Measurements from ENCODE around the gene EGR4.
"Not testable (repeated sequence)": the region's sequence is repeated elsewhere in the genome, so short reads cannot be mapped to it uniquely, and the experiment has no call there.

Gene EGR4

DNA sequence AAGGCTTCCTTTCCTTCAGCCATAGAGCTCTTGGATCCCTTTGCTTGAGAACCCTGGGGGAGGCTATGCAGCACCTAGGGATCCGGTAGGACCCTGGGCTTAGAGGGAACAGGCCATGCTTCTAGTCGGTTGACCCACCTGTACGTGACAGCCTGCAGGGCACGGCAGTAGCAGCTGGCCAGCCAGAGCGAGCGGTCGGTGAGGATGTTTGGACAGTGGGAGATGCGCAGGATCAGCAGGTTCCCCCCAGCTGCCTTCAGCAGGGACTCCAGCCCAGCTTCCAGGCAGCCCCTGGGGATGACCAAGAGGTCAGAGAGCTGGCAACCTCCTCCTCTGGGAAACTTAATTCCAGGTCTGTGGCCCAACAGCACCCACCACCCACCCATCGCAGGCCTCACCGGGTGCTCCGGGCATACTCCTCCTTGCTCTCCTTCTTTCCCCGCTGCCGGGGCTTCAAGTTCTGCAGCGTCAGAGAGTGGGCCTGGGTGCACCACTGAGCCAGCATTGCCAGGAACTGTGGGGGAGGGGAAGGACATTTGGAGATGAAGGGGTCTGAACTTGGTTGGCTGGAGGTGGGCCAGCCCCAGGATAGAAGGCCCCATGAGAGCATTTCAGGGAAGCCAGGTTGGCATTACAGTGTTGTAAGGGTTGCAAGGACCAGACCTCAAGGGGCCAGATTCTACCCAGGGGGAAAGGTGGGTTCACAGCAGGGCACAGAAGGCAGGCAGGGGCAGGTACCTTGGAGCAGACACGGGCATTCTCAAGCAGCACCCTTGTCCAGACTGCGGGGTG lies 29.6 kb downstream of the EGR4 start:
- no peak for DNase-seq (ENCODE audit: low read depth in 2 of 2)

DNA sequence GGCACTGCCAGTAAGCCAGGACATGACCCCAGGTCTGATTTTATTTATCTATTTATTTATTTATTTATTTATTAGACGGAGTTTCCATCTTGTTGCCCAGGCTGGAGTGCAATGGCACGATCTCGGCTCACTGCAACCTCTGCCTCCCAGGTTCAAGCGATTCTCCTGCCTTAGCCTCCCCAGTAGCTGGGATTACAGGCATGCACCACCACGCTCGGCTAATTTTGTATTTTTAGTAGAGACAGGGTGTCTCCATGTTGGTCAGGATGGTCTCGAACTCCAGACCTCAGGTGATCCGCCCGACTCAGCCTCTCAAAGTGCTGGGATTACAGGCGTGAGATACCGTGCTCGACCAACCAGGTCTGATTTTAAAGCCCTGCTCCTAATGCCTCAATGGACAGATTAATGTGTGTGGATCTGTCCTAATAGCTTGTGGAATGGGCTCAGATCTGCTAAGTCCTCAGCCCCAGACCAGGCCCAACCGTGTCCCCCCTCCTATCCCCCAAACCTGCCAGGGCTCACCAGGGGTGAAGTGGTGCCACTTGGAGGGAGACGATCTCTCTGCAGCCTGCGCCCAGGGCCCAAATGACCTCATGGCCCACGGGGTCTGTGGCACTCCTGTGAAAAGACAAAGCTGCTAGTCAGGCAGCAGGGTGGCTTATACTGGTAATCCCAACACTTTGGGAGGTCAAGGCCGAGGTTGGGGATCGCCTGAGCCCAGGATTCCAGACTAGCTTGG lies 30.5 kb downstream of the EGR4 start:
- not testable (repeated sequence) for DNase-seq (ENCODE audit: low read depth in 2 of 2)

DNA sequence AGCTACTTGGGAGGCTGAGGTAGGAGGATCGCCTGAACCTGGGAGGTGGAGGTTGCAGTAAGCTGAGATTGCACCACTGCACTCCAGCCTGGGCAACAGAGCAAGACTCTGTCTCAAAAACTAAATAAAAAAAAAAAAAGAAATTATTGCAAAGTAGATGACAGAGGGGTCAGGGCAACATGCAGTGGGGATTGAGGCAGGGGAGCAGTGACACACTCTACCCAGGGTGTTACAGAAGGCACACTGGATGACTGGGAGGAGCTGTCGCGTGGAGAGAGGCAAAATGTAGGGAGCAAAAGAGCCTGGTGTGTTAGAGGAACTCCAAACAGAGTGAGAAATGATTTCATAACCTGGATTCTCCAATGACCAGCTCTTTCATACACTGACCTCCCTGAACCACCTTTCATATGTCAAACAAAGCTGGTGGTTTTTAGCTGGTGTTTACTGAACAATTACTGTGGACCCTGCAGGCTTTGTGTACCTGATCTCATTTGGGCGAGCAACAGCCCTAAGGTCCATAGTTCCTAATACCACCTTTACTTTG lies 31.2 kb downstream of the EGR4 start:
- DNase-seq (ENCODE audit: low read depth in 2 of 2) = no peak

DNA sequence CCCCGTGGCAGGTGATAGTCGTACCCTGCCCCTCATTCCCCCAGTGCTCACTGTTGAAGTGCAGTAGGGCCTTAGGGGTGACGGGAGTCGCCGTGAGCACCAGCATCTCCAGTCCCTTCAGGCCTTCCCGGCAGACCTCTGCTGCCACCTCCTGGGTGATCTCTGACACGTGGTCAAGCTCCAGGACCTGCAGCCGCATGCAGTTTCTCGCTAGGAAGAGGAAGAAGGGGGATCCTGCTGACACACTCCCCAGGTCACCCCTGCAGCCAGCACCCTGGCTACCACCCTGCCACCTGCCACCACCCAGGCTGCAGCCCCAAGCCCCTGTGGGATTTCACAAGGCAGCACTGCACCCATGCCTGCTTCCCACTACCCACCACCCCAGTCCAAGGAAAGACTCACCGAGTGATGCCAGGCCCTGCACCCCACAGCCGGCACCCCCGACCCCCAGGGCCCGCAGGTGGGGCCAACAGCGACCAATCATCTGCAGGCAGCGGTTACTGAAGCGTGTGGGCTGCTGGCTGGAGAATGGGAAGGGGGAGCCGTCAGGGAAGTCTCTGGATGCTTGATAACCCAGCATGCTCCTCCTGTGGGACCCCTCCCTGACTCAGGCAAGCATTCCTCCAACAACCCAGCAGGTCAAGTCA lies 32.9 kb downstream of the EGR4 start:
- no peak for DNase-seq (ENCODE audit: low read depth in 2 of 2)

DNA sequence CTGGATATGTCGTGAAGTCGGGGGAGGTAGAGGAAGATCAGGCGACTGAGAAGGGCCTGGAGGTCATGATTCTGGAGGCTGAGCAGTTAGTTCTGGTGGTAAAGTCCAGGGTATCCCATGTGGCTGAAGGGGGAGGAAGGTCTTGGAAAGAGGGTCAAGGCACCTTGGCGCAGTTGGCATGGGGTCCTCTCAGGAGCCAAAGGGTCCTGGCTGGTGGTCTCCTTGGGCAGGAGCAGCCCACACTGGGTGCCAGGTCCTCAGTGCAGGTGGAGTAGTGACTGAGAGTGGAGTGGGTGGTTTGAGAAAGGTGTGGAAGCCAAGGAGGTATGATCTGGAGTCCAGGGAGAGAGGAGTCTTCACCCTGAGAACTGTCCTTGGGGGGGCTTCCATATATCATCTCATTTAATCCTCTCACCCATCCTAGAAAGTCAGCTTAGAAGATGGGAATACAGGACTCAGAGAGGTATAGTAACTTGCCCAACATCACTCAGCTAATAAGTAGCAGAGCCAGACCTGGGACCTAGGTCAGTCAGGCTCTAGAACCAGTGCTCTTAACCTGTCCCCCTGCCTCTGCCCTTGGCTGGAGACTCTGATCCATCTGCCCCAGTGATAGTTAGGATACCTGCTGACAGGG lies 33.5 kb downstream of the EGR4 start:
- DNase-seq (ENCODE audit: low read depth in 2 of 2) = no peak

DNA sequence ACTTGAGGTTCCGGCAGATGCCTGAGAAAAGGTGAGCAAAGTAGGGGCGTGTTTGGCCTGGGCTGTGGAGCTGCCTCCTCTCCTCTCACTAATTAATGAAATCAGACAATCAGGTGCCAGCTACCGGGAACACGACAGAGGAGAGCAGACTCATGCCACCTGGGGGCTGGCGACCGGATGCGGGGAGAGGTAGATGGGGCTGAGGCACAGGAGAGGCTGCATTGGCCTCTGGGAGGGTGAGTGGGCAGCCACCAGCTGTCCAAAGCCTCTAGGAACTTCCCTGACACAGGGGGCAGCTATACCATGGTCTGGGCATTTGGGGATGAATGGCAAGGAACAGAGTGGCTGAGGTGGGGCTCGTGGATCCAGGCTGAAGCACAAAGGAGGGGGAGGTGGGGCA lies 34.1 kb downstream of the EGR4 start:
- DNase-seq (ENCODE audit: low read depth in 2 of 2) = no peak

DNA sequence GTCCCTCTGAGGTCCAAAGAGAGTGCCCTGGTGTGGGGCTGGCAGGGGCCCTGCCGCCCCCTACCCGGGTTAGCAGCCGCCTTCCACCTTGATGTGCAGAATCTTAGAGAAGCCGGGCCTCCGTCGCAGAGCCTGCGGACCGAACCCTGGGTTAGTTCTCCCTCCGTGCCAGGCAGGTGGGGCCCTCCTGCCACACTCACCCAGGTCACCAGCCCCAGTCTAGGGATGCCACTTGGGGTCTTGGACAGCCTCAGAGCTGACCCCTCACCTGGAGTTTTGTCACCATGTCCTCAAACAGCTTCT lies 34.5 kb downstream of the EGR4 start:
- no peak for DNase-seq (ENCODE audit: low read depth in 2 of 2)

DNA sequence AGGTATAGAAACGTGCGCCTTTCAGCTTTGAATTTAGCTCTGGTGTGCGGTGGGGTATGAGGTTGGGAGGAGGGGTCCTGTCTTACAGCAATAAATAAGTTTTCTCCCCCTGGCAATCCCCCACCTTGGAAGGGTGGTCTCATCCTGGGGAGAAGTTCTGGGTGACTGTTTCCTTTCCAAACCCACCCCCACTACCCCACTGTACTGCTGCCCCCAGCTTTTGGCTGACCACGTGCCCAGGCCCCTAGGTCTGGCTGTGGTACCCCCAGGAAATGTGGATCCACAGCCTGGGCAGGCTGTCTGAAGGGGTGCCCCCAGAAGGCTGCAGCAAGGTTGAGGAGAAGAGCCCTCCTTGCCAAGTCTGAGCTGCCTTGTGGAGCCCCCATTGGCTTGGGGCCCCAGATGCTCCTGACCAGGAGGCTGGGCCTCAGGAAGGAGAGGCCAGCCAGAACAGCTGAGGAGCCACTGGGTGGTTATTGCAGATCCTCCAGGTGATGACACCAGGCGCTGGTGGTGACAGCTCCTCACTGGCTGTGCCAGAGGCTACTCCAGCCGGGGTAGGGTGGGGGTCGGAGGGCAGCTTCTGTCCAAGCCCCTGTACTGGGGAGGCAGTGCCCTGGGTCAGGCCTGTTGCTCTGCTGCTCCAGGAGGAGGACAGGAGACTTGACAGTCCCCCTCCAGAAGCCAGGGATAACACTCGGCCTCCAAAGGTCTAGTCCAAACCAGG lies 35.0 kb downstream of the EGR4 start:
- DNase-seq (ENCODE audit: low read depth in 2 of 2) = no peak

DNA sequence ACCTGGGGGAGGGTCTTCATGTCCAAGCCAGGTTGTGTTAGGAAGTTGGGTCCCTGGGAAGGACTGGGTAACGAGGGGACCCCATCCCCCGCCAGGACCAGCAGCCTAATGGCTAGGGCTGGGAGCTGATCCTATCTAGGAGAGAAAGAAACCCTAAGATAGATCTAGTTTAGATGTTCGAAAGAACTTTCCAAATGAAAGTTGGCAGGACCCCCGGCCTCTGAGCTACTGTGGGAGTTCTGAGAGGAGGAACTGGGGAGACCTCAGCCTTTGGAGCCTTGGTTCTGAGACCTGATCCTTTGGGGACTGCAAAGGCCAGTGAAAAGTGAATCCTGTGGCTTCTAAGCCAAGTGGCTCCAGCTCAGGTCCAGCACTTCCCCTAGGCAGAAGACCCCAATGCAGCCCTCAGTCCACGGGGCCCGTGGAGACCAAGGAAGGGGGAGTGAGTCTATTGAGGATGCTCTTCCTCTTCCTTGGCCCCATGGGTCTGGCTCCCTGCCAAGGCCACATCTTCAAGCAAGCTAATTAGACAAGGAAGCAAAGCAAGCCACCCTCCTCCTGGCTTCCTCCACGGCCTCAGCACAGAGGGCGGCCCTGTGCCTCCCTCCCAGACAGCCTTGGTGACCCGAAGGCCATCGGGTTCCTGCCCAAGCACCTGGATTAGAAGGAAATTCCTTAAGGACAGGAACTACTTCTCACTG lies 35.8 kb downstream of the EGR4 start:
- no peak for DNase-seq (ENCODE audit: low read depth in 2 of 2)

DNA sequence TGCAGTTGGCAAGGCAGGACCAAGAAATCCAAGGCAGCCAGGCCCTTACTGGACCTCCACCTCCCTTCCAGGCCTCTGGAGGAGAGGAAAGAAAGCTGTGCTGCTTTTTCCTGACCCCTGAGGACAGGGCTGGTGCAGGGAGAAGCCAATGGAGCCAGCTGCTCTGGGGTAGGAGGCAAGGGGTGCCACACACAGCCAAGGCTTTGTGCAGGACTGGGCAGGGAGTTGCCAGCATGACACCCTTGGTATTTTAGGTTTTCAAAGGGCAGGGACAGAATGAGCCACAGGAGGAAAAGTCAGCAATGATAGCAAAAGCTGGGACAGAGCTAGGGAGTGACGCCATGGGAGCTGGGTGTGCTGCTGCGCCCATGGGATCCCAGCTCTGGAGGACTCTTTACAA lies 36.3 kb downstream of the EGR4 start:
- no peak for DNase-seq (ENCODE audit: low read depth in 2 of 2)

DNA sequence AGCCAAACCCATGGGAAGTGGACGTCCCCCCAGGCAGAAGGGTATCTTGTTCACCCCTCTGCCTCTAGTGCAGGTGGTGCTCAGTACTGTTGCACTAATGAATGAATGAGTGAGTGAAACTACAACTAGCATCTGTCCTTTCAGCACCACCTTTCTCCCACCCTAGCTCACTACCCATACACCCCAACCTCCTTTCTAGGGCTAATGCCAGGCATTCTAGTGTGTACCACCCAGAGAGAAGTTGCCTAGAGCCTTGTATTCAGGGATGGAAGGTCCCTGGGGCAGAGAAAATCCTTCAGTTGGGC lies 36.8 kb downstream of the EGR4 start:
- no peak for DNase-seq (ENCODE audit: low read depth in 2 of 2)

DNA sequence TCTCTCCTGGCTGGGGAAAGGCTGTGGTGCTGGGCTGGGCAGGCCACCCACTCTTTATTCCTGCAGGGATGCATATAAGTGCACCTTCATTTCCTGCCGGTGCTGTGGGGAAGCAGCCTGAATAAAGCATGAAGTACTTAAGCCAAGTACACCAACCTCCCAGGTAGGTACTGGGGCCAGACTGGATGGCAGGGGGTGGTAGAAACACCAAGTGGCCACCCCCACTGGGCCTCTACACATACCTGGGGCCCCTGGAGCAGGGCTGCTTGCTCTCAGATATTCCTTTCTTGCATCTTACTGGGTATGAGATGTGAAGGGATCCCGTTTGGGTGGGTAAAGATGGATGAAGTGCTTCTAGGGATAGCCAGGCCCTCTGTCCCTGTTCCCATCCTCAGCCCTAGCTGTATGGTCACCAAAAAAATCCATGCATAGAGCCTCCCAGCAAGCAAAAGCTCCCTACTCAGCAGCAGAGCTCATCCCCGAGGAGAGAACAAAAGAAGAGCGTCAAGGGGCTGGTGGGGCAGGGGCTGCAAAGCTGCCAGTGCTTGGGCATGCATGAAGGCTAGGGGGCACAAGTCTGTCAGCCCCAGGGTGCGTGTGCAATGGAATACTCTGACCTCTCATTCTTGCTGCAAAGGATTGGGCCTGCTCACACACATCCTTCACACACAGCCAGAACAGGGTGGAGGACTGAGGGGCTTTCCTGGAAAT lies 37.3 kb downstream of the EGR4 start:
- no peak for DNase-seq (ENCODE audit: low read depth in 2 of 2)

DNA sequence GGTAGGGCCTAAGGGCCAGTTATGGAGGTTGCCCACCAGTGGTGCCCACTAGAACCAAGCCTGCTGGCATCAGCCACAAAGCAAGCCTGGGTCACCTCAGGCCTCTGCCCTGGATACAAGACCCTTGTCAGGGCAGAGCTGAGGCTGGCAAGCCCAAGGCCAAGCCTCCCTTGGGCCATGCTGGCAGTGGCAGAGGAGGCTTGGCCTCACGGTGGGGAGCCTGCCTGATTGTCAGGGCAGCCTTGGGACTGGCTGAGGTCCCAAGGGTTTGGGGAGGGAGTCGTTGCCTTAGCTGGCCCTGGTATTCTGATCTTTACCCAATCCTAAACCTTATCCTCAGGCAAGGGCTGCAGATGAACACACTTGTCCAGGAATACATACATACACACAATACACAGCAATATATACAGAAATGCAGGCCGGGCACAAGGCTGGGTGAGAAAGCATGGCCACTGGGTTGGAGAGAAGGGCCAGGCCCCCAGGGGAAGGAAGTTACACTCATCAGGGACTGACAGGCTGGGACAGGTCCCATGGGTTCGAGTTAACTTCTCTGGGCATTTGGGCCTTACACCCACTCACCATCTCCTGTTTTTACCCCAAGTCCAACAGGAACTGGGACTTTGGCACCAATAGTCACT lies 38.2 kb downstream of the EGR4 start:
- no peak for DNase-seq (ENCODE audit: low read depth in 2 of 2)

DNA sequence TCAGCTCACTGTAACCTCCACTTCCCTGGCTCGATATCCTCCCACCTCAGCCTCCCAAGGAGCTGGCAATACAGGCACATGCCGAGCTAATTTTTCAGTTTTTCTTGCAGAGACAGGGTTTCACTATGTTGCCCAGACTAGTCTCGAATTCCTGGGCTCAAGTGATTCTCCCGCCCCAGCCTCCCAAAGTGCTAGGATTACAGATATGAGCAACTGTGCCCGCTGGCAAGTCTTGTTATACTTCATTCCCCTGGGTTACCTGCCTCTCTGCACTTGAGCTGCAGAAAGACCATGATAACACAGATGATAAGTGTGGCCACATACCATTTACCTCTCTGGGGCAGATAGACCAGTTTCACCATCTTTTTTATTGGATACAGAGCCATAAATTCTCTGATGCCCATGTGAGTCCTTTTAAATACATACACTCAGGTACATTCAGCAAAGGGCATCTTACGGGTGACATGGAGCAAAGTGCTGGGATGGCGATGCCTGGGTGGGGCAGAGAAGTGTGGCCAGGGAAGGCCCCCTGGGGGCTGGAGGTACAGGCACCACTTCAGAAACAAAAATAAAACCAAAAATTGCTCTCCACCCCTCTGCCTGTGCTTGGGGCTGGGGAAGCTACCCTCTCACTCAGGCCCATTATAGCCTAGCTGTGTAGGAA lies 38.9 kb downstream of the EGR4 start:
- DNase-seq (ENCODE audit: low read depth in 2 of 2) = no peak

DNA sequence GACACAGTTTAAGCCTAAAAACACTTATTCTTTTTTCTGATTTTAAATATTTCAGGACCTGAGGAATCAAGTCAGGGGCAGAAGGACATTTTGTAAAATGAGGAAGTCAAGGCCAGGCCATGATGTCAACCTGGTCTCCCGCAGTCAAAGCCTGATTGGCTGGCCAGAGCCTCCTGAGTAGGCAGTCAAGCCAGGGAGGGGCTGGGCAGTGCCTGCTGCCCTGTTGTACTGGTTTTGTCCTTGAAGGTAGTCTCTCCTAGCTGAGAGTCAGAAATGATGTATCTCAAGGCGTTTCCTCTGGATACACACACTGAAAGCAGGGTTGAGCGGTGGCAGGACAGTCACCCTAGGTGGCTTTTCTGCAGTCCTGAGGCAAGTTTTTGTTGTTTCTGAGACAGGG lies 39.4 kb downstream of the EGR4 start:
- DNase-seq (ENCODE audit: low read depth in 2 of 2) = no peak

DNA sequence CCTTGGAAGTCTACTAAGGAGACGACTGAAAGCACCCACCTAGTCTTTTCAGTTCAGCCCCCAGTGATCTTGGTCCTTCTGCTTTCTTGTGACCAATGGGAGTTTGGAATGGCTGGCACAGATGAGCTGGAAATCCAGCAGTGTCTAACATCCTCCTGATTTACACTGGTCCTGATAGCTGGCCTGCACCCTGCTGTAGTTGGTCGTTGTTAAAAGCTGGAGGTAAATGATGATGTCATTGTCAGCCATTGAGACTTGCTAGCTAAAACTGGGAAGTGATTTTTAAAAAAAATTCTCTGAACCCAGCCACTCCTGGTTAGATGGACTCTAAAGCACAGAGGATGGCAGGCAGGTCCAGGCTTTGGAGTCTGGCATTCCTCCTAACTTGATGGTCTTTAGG lies 39.9 kb downstream of the EGR4 start:
- DNase-seq (ENCODE audit: low read depth in 2 of 2) = no peak

DNA sequence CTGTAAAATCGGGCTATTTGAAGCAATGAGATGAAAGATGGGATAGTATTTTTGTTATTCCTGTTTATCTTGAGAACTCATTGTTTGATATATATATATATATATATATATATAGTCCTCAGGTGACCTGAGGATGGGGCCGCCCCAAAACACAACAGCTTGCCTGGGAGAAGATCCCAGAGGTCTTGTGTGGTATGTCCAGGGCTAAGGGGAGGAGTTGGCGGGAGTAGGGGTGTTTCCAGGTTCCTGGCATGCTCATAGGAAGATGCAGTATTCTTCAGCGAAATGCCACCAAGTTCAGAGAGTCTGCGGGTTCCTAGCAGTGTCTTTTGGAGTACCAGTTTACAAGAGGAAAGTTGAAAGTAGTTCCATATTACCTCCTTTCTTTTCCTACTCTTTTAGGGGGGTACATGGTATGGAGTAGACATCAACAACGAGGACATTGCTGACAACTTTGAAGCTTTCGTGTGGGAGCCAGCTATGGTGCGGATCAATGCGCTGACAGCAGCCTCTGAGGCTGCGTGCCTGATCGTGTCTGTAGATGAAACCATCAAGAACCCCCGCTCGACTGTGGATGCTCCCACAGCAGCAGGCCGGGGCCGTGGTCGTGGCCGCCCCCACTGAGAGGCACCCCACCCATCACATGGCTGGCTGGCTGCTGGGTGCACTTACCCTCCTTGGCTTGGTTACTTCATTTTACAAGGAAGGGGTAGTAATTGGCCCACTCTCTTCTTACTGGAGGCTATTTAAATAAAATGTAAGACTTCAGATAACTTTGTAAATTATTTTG lies 40.9 kb downstream of the EGR4 start:
- DNase-seq (ENCODE audit: low read depth in 2 of 2) = no peak

Data from stimulated activated CD4-positive, alpha-beta T cell treated with anti-CD3 and anti-CD28 coated beads, Interleukin-15, amount 100 ng/mL, for 48 hours (primary cell).